GM18526 (cell line): ENCODE measurements around the gene PSENEN.

ENCODE experiments used
- POLR2A ChIP-seq: IDR thresholded peaks from 3 replicates; pipeline ENCODE4 v1.6.1; 2011; ENCODE audit not compliant: insufficient read length; ENCODE audit errors: extremely low read depth

Gene PSENEN

DNA sequence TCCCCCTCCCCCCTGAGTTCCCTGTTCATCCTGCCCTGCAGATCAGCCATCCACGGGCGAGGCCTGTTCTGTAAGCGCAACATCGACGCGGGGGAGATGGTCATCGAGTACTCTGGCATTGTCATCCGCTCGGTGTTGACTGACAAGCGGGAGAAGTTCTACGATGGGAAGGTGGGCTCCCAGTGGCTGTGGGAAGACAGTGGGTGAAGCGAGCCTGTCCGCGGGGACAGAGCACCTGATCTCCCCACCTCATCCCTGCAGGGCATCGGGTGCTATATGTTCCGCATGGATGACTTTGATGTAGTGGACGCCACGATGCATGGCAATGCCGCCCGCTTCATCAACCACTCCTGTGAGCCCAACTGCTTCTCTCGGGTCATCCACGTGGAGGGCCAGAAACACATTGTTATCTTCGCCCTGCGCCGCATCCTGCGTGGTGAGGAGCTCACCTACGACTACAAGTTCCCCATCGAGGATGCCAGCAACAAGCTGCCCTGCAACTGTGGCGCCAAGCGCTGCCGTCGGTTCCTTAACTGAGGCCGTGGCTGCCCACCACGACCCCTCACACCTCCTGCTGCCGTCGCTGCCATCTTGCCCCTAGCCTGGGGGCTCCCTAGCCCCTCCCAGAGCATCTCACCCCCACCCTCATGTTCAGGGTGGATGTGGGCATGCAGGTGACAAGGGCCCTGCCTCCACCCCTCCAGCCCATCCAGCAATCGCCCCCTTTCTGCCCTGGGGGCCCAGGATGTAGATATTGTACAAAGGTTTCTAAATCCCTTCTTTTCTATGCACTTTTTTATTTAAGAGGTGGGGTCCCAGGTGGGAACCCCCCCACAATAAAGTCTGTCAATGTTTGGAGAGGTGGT lies 7.2 kb upstream of the PSENEN start:
- no peak for TF ChIP-seq POLR2A

GRCh38 chr19:35738887-35739229 lies 6.6 kb upstream of the PSENEN start:
- no peak for TF ChIP-seq POLR2A

GRCh38 chr19:35739275-35740107 lies 6.0 kb upstream of the PSENEN start:
- no peak for TF ChIP-seq POLR2A

GRCh38 chr19:35740108-35740422 lies 5.4 kb upstream of the PSENEN start:
- TF ChIP-seq POLR2A: no peak

- peak; percentile 70 for TF ChIP-seq POLR2A
Observed at GRCh38 chr19:35740423-35741202, 4.8 kb upstream of the PSENEN start.

- no peak for TF ChIP-seq POLR2A
Observed at GRCh38 chr19:35741203-35741515, 4.3 kb upstream of the PSENEN start.

- TF ChIP-seq POLR2A: peak; percentile 55
Observed at GRCh38 chr19:35742121-35742724, 3.2 kb upstream of the PSENEN start, which contains the start of gene IGFLR1. Gene IGFLR1, minus strand, starts transcription at chr19:35742452. Its CDS starts 1,272 bp downstream, at chr19:35741180.

DNA sequence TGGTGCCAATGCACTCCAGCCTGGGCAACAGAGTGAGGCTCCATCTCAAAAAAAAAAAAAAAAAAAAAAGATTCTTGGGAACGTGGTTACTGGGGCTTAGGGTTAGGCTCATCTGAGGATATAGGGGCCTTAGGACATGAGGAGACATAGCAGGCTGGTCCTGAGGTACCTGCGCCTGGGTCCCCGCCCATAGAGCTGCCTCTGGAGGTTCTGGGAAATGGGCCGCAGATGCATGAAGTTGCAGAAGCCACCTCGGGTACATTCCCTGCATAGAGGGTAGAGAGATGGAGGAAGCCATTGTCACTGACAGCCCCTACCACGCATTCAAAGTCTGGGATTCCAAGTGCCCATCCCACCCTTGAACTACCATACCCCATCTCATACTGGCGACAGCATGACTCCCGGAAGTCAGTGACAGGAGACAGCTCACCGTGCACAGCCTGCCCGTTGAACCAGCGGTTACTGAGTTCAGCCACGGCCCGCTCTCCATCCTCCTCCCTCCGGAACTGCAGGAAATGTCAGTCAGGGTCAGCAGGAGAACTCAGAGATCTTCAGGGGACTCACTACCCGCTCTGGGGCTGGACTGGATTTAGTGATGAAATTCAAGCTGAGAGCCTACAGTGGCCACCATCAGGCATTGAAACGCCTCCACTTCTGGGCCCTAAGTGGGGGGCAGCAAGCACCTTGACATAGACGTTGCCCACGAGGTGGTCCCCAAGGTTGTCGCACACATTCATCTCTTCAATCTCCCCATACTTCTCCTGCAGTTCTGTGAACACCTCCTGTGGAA lies 1.6 kb upstream of the PSENEN start:
- no peak for TF ChIP-seq POLR2A

DNA sequence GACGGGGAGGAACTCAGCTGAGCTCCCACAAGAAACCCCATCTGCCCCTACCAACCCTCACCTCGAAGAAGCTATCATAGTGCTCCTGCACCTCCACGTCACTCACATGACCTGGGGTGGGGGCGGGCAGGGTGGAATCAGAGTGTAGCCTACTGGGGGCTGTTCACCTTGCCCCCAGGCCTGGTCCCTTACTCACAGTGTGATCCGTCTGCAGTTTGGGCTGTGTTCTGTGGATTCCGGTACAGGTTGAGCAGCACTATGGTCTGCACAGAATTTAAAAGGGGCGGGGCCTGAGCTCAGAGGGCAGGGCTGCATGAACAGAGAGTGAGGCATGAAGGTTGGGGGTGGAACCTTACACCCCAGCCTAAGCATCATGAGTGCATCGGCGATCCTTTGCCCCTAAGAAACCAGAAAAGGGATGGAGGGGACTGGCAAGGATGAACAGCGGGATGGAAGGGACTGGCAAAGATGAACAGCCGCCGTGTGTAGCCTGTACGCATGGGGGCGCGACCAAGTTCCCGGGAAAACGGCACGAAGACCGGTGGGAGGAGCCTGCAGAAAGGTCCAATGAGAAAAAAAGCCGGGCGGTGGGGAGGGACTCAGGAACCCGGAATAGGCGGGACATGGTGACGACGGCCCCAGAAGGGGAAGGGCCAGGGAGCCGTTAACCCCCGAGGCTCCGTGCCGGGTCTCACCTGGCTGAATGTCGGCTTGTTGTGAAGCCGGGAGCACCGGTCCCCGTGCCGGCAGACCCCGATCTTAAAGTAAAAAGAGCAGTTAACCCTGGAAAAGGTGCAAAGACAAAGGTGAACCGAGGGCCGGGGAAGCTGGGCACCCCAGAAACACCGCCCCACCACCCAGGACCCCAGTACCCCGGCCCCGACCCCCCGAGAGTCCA lies 772 bp upstream of the PSENEN start:
- TF ChIP-seq POLR2A: peak; percentile 94

- no peak for TF ChIP-seq POLR2A
Observed at GRCh38 chr19:35746087-35746462, 624 bp downstream of the PSENEN start.

GRCh38 chr19:35746531-35746930 lies 1.1 kb downstream of the PSENEN start:
- no peak for TF ChIP-seq POLR2A

DNA sequence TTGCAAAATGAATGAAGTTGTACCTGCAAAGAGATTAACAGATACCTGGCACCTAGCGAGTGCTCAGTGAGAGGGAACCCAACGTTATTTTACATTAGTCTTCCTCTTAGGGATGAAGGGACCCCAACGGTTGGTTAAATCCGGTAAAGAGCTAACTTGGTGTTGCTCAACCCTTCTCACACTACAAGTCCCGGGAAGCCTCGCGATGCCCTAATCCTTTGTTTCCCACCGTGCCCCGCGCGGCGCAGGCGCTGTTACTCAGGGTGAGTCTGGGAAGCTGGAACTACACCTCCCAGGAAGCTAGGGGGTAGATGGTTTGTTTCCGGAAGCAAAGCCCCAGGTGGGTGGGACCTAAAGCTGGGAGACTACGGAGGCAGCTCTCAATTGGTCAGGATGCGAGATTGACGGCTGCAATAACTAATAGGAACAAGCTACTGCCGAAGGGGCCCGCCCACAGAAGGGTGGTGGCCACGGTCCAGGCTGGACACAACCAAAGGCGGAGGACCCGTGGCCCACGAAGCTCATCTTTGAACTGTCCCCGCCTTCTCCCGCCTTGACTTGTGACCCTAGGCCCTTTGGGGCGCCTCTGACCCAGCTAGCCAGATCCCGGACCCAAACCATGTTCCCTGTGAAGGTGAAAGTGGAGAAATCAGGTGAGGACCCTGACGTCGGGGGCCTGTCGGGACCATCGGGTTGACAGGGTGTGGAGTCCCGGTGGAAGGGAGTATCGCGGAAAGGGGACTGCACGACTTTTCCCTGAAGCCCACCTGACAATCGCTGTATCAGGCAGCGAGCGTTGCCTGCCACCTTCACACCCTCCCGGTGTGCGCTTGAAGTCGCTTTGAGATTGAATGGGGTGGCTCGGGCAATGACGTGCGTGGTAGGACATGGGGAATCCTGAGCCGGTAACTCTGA lies 2.9 kb downstream of the PSENEN start, which contains the start of gene LIN37:
Gene LIN37 (plus strand): TSS at position 471 of the 915 bp plus-strand sequence. CDS start 149 bp downstream, at position 620.
- peak; percentile 63 for TF ChIP-seq POLR2A
